CD4-positive, alpha-beta T cell treated with Interferon alpha-2 for 1 hour (primary cell): ENCODE measurements around the gene CCDC38.

Experiments used
- DNase-seq, 2 donors: peaks; one replicate each; pipeline ENCODE4 v3.0.0-alpha.2; 2020 to 2022

CCDC38 gene

DNA sequence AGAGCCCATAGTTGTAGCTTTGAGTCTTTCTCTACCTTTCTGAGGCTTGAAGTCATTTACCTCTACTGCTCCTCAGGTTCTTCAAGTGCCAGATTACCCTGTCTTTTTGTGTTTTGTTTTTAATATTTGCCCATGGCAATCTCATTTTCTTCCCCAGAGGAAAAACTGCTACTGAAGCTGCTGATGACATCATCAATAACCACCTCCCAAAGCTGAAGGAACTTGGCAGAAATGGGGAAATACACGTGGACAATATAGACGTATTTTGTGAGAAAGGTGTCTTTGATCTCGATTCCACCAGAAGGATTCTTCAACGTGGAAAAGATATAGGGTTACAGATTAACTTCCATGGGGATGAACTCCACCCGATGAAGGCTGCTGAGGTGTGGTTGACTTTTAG lies 17.8 kb upstream of the CCDC38 start:
- no peak for DNase-seq

- DNase-seq: peak in 1 of 2 donors; percentile 13
Observed at GRCh38 chr12:95959107-95959506, 16.7 kb upstream of the CCDC38 start.

DNA sequence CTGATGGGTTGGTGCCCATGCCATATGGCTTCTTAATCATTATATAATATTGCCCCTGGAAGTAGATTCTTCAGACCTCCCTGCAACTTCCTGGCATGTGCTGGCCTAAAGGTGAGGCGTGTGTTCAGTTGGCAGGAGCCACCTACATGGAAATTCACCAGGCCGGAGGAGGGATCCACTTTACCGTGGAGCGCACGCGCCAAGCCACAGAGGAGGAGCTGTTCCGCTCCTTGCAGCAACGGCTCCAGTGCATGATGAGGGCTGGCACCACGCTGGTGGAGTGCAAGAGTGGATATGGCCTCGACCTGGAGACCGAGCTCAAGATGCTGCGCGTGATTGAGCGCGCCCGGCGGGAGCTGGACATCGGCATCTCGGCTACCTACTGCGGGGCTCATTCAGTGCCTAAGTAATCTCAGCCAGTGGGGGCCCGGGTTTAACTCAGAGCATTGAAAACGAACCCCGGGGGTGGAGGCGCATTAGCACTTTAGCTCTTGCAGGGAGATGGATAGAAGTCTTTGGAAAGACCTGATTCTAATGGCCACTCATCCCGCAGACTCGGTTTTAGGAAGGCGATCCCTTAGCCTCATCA lies 14.2 kb upstream of the CCDC38 start:
- no peak for DNase-seq

GRCh38 chr12:95955549-95956159 lies 13.2 kb upstream of the CCDC38 start:
- DNase-seq: no peak

DNA sequence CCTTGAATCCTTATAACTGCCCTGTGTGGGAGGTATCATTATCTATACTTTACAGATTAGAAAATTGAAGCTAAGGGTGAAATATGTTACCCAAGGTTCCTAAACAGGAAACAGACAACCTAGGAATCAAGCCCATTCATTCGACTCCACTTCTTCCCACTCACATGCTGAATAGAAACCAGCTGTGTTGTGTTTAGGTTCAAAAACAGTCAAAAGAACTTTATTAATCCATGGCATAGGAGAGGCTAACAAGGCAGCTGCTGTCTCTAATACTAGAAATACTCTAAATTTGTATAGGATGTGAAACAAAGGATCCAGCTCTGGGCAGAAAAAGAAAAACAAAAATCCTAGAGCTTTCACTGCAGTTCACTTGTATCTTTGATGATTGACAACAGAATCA lies 10.6 kb upstream of the CCDC38 start:
- DNase-seq: no peak

GRCh38 chr12:95951515-95951914 lies 9.1 kb upstream of the CCDC38 start:
- no peak for DNase-seq

GRCh38 chr12:95949477-95950206 lies 7.2 kb upstream of the CCDC38 start:
- DNase-seq: no peak

- DNase-seq: no peak
Observed at GRCh38 chr12:95944108-95944704, 1.8 kb upstream of the CCDC38 start.

GRCh38 chr12:95943330-95943842 lies 972 bp upstream of the CCDC38 start, which contains the start of gene AMDHD1:
Gene AMDHD1, plus strand, starts transcription at chr12:95943331. Its CDS starts 68 bp downstream, at chr12:95943399.
- DNase-seq: peak; percentile 40 to 66

DNA sequence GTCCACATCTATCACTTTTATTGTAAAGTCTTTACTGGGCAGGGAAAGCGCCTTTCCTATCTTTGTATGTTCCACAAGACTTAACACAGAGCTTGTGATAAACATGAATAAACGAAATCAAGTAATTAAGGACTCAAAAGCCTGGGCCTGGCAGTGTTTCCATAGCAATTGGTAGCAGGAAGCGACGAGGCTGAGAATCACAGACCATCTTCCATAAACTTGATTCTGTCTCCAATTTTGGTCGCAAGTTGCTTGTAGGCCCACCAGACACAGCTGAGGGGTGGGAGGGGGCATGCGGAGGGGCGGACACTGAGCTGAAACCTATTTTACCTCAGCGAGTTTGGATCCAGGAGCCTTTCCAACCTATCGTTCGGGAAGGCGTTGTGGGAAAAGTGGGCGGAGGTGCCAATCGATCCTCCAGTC lies 302 bp downstream of the CCDC38 start:
- DNase-seq: peak in 1 of 2 donors; percentile 10

DNA sequence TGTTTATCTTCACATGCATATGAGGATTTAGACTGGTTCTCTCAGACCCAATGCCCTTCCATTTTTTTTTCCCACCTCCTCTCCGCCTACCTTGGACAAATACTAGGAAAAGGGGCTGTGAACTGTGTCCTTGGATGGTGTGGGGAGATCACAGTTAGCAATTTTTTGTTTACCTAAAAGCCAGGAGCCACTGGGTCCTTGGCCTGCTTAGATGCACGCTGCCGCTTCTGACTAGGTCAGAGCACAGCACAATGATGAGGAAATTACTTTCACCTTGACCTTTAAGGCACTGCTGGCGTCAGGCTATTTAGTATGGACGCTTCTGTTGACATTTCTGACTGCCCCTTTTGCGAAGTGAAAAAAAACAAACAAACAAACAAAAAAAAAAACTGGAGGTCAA lies 1.9 kb downstream of the CCDC38 start:
- no peak for DNase-seq

- no peak for DNase-seq
Observed at GRCh38 chr12:95922231-95922630, 20.2 kb downstream of the CCDC38 start.

GRCh38 chr12:95919110-95919509 lies 23.3 kb downstream of the CCDC38 start:
- no peak for DNase-seq

DNA sequence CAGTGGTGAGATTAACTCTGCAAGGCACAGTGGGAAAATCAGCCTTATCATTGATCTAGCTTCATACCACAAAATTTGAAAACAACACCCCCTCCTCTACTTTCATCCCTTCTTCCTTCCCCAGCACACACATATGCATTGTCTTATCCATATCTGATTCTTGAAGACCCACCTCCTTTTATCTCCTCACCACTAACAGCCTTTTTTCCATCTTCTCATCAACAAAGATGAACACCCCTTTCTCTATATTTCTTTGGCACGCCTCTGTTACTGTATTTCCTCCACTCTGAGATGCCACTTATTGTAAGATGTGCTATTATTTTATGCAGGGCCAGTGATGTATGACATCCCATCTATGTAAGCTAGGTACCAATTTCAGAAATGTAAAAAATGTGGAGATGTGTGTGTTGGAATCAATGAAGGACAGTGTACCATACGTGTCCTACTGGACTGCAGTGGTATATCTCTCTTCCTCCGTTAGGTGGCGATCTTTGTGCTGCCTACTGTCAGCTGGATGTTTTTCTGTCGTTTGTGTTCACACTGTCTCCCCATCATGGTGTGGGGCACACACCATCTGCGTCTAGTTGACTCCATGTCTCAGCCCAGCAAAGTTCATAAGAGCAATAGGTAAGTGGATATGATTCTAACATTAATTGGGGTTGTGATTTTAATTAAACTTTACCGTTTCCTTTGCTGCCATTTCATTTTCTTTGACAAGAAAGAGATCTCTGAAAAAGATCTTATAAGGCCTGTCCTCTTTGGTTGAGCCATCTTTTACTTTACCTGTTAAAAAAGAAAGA lies 24.0 kb downstream of the CCDC38 start:
- DNase-seq: peak; percentile 54 to 72

DNA sequence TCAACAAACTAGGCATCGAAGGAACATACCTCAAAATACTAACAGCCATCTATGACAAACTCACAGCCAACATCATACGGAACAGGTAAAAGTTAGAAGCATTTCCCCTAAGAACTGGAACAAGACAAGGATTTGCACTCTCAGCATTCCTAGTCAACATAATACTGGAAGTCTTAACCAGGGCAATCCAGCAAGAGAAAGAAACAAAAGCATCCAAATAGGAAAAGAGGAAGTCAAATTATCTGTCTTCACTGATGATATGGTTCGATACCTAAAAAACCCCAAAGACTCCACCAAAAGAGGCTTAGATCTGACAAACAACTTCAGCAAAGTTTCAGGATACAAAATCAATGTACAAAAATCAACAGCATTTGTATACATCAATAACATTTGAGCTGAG lies 32.5 kb downstream of the CCDC38 start:
- DNase-seq: no peak

- DNase-seq: no peak
Observed at GRCh38 chr12:95908573-95908972, 33.8 kb downstream of the CCDC38 start.

- no peak for DNase-seq
Observed at GRCh38 chr12:95898081-95898480, 44.3 kb downstream of the CCDC38 start.

- DNase-seq: no peak
Observed at GRCh38 chr12:95896846-95897245, 45.6 kb downstream of the CCDC38 start.

GRCh38 chr12:95890958-95891357 lies 51.5 kb downstream of the CCDC38 start:
- DNase-seq: no peak

DNA sequence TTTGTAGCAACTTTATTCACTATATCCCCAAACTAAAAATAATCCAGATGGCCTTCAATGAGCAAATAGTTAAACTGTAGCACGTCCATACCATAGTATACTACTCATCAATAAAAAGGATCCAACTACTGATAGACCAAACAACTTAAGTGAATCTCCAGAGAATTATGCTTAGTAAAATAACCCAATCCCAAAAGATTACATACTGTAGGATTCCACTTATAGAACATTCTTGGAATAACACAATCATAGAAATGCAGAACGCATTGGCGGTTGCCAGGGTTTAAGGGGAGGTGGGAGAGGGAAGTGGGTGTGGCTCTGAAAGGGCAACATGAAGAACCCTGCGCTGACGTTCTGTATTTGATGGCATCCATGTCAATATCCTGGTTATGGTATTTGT lies 55.1 kb downstream of the CCDC38 start:
- no peak for DNase-seq

DNA sequence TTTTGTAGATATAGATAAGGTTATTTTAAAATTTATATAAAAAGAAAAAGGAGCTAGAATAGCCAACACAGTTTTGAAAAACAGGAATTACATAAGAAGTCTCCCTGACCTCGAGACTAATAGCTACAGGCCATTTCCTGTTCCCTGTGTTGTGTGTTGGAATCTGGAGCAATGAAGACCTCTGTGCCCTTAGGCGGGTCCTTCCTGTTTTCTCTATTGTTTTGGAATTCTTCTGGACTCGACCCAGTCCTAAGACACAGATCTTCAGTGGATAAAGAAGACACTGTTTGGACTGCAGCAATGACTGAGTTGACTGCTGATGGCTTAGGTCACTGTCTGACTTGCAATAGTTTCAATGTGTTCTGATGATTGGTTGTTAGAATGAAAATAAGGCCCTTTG lies 57.4 kb downstream of the CCDC38 start:
- DNase-seq: no peak

DNA sequence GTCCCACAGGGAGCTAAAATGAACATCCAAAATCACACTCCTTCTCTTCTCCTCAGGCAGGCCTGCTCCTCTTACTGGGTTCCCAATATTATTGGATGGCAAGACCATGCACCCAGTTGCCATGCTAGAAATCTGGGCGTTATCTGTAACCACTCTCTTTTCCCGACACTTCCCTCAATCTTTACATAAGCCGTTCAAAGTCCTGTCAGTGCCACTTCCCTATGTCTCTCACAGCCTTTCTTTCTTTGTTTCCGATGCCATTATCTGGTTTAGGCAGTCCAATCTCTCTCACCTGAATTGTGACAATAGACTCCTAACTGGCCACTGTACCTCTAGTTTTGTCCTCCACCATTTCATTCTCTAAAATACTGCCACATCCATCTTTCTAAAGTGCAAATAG lies 59.5 kb downstream of the CCDC38 start:
- no peak for DNase-seq

DNA sequence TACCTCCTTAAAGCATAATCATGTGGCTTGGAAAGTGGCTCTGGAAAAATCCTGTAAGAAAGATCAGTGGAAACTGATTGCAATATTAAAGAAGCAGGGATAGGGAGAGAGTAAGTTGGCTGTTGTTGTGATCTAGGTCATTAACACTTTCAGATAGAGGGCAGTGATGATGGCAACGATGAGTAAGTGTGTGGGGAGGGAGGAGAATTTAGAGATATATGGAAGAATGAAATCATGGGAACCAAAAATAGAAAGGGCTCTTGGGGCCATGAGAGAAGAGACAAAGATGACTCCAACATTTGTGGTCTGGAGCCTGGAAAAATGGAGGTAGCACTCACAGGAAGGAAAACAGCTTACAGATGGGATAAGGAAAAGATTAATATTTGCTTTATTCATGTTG lies 60.3 kb downstream of the CCDC38 start:
- no peak for DNase-seq
